Islet precursor cell (in vitro differentiated cells): ENCODE data around the gene RPL13A.

Experiments used
- DNase-seq: peaks from one replicate; pipeline ENCODE4 v3.0.0-alpha.2; 2018

The RPL13A gene

GRCh38 chr19:49512970-49513745 lies 25.8 kb downstream of the RPL13A start:
- no peak for DNase-seq

GRCh38 chr19:49513746-49514118 lies 26.3 kb downstream of the RPL13A start:
- DNase-seq = no peak

GRCh38 chr19:49514151-49514550 lies 26.7 kb downstream of the RPL13A start:
- no peak for DNase-seq

GRCh38 chr19:49515767-49516166 lies 28.4 kb downstream of the RPL13A start:
- no peak for DNase-seq

- DNase-seq = no peak
Observed at GRCh38 chr19:49518033-49518432, 30.6 kb downstream of the RPL13A start.

GRCh38 chr19:49520705-49521319 lies 33.4 kb downstream of the RPL13A start:
- DNase-seq = no peak

GRCh38 chr19:49524812-49525455 lies 37.5 kb downstream of the RPL13A start:
- no peak for DNase-seq

GRCh38 chr19:49528211-49528771 lies 40.9 kb downstream of the RPL13A start:
- no peak for DNase-seq

GRCh38 chr19:49530708-49531107 lies 43.3 kb downstream of the RPL13A start:
- DNase-seq = no peak

GRCh38 chr19:49533551-49534488 lies 46.4 kb downstream of the RPL13A start:
- DNase-seq = peak; percentile 89

- DNase-seq = no peak
Observed at GRCh38 chr19:49534632-49535385, 47.4 kb downstream of the RPL13A start.

GRCh38 chr19:49536921-49537462 lies 49.6 kb downstream of the RPL13A start:
- DNase-seq = no peak

- DNase-seq = no peak
Observed at GRCh38 chr19:49538643-49539042, 51.2 kb downstream of the RPL13A start.

GRCh38 chr19:49539192-49539952 lies 52.0 kb downstream of the RPL13A start:
- DNase-seq = no peak
